ENCODE results near the gene CP. TPM values are rescaled to one million over a fixed set of nuclear protein-coding genes. Genes with fewer than 3 reads are reported as not detected.

CP gene
- total RNA-seq, 1 experiment from 2014 or later = 0.52 TPM

DNA sequence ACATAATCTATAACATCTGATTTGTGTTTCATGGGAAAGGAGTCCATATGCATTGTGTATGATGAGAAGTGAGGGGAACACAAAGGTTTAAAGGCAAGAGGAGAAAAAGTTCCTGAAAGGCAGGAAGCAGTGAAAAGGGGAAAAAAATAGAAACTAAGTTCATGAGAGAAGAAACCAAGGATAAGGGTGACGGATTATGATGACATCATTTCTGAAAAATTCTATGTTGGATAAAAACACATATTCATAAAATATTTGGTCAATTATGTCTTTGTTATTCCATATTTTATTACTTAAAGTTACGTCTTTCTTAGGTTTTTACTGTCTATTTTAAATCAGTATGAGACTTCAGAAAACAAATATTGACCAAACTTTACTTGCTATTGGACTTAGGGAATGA lies 48.6 kb upstream of the CP start:
- H3K36me3 ChIP-seq (ENCODE audit: control insufficient read depth in 1 of 2, insufficient read depth in 2 of 2, low read length in 2 of 2) = no peaks in the 10 kb centered on the region
- no TSS peak for BruUV-seq (replicated peaks)
- CTCF ChIA-PET = no interaction called here

More for the DNA sequence above, 48.6 kb upstream of the CP start:
- ChIA-PET POLR2A (no interaction called here), RAD21 (ENCODE audit: low non-redundant PET in 1 of 2, low total read pairs in 2 of 2, uncharacterized antibody in 2 of 2, unreplicated experiment in 2 of 2) (no interaction called here)
- H4K20me1 ChIP-seq (ENCODE audit: insufficient read depth) = no peaks in the 10 kb centered on the region
- no peak for TF ChIP-seq SP1 (IDR thresholded peaks at IDR 0.05; ENCODE audit: low read depth)
- no peak for TF ChIP-seq ELF1 (IDR thresholded peaks at IDR 0.05; ENCODE audit: borderline replicate concordance, low read depth)
- no peak for TF ChIP-seq JUND (IDR thresholded peaks at IDR 0.05)
- TF ChIP-seq CTCF (IDR thresholded peaks at IDR 0.05 in 2 of 3, conservative IDR thresholded peaks at IDR 0.05 in 1 of 3; ENCODE audit: borderline replicate concordance in 1 of 3, insufficient read depth in 1 of 3, low read depth in 2 of 3, low read length in 2 of 3) = no peak
- TF ChIP-seq MAX (IDR thresholded peaks at IDR 0.05) = no peak
- no peak for TF ChIP-seq CEBPB (IDR thresholded peaks at IDR 0.05; ENCODE audit: low read depth)
- TF ChIP-seq, protein P1, sequence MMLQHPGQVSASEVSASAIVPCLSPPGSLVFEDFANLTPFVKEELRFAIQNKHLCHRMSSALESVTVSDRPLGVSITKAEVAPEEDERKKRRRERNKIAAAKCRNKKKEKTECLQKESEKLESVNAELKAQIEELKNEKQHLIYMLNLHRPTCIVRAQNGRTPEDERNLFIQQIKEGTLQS (IDR thresholded peaks at IDR 0.05) = no peak
- TF ChIP-seq EGR1 (IDR thresholded peaks at IDR 0.05; ENCODE audit: low read depth) = no peak
- TF ChIP-seq REST (IDR thresholded peaks at IDR 0.05; ENCODE audit: low read depth) = no peak
- TF ChIP-seq, protein P2, sequence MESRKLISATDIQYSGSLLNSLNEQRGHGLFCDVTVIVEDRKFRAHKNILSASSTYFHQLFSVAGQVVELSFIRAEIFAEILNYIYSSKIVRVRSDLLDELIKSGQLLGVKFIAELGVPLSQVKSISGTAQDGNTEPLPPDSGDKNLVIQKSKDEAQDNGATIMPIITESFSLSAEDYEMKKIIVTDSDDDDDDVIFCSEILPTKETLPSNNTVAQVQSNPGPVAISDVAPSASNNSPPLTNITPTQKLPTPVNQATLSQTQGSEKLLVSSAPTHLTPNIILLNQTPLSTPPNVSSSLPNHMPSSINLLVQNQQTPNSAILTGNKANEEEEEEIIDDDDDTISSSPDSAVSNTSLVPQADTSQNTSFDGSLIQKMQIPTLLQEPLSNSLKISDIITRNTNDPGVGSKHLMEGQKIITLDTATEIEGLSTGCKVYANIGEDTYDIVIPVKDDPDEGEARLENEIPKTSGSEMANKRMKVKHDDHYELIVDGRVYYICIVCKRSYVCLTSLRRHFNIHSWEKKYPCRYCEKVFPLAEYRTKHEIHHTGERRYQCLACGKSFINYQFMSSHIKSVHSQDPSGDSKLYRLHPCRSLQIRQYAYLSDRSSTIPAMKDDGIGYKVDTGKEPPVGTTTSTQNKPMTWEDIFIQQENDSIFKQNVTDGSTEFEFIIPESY (IDR thresholded peaks at IDR 0.05; ENCODE audit: extremely low read depth, insufficient replicate concordance, low read length) = no peak
- no peak for TF ChIP-seq FOSL1 (IDR thresholded peaks at IDR 0.05; ENCODE audit: low read depth)
- no peak for TF ChIP-seq SRF (IDR thresholded peaks at IDR 0.05; ENCODE audit: low read depth)
- no peak for TF ChIP-seq POLR2AphosphoS5 (IDR thresholded peaks at IDR 0.05; ENCODE audit: low read depth, low read length)
- DNase-seq (ENCODE audit: low read depth, low spot score) (no peak), ATAC-seq (no peak)
- no peaks in the 10 kb centered on the region for H3K27me3 ChIP-seq (ENCODE audit: insufficient read depth, low read length)
- no peaks in the 10 kb centered on the region for H3K9me3 ChIP-seq (ENCODE audit: control insufficient read depth in 1 of 2, insufficient read depth in 1 of 2, low read depth in 1 of 2, low read length in 2 of 2)
- intact Hi-C loops (cut with micrococcal nuclease) = loop anchor here (5.0 kb wide), 1 partner anchor 413 kb away; no protein-coding TSS in a partner anchor
- no peak overlapping the region for H3K4me2 ChIP-seq (ENCODE audit: low read length)
- H3K9ac ChIP-seq (ENCODE audit: low read length) = no peak overlapping the region
- no peak overlapping the region for H2AFZ ChIP-seq (ENCODE audit: low read depth, low read length, poor library complexity, severe bottlenecking)
- no peak overlapping the region for H3K27ac ChIP-seq (ENCODE audit: low read depth, low read length)
- H3K79me2 ChIP-seq (ENCODE audit: insufficient read depth, low read length) = no peaks in the 10 kb centered on the region
- H3K4me1 ChIP-seq (ENCODE audit: control insufficient read depth in 1 of 2, insufficient read depth in 2 of 2, low read length in 2 of 2) = no peaks in the 10 kb centered on the region
- H3K4me3 ChIP-seq (replicated peaks in 1 of 2; ENCODE audit: low read depth in 1 of 2, low read length in 2 of 2) = no peak overlapping the region
- no peaks in the 10 kb centered on the region for H3K9me2 ChIP-seq (ENCODE audit: insufficient read depth)
